ENCODE measurements around the gene APBA1. TPM values are rescaled to one million over a fixed set of nuclear protein-coding genes. Genes with fewer than 3 reads are reported as not detected.

Gene APBA1
- total RNA-seq, 1 experiment from 2014 or later: 1.8 TPM

DNA sequence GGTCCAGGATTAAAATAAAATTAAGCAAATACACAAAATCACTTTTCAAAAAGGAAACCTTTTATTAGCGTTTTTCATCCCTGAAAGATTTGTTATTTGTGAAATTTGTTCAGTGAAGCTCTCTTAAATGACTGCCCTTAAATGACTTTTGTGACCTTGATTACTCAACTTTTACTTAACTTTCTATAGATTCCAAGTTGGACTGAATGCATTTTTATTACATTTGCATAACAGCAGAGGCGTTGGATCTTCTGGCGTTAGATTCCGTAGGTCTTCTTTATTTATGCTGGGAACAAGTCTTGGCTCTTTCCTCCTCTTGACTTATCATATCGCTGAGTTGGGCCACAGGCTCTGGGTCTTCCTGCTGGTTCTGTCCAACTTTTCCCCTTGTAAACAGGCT lies 78.4 kb downstream of the APBA1 start:
- Histone ChIP-seq H2AFZ (ENCODE audit: low read length) (no peak overlapping the region), H3K4me2 (ENCODE audit: insufficient read depth, insufficient read length, low read length) (no peak overlapping the region), H3K4ac (ENCODE audit: low read depth, low read length) (no peak overlapping the region), H3K9me3 (ENCODE audit: control insufficient read depth, low read depth, low read length) (no peaks in the 10 kb centered on the region), H3K9ac (ENCODE audit: extremely low read depth, insufficient read length, low read length) (no peak overlapping the region), H3K23me2 (ENCODE audit: insufficient read length, low read depth, low read length, poor library complexity, severe bottlenecking) (no peaks in the 10 kb centered on the region), H2BK12ac (ENCODE audit: insufficient read length, low read depth, low read length) (no peak overlapping the region), H2BK15ac (ENCODE audit: low read depth, low read length) (no peak overlapping the region), H2BK5ac (ENCODE audit: insufficient read length, low read length) (no peak overlapping the region), H4K5ac (ENCODE audit: insufficient read length, low read depth, low read length) (no peak overlapping the region), H3K23ac (ENCODE audit: insufficient read length, low read depth, low read length) (no peak overlapping the region), H3K56ac (ENCODE audit: insufficient read length, low read depth, low read length) (no peak overlapping the region), H2BK120ac (ENCODE audit: low read depth, low read length, poor library complexity, severe bottlenecking) (no peak overlapping the region), H3K27me3 (ENCODE audit: insufficient read depth, low read length) (no peaks in the 10 kb centered on the region), H2BK20ac (ENCODE audit: low read depth, low read length, poor library complexity, severe bottlenecking) (no peak overlapping the region), H3K4me1 (ENCODE audit: insufficient read depth, low read length) (no peaks in the 10 kb centered on the region), H4K91ac (ENCODE audit: insufficient read length, low read depth, low read length) (no peak overlapping the region), H3K79me2 (ENCODE audit: insufficient read depth, low read length) (no peaks in the 10 kb centered on the region), H3K27ac (ENCODE audit: insufficient read length, low read depth, low read length) (no peak overlapping the region), H3T11ph (ENCODE audit: low read length) (no peak overlapping the region), H3K14ac (ENCODE audit: insufficient read depth, low read length) (no peak overlapping the region), H3K18ac (ENCODE audit: insufficient read length, low read depth, low read length) (no peak overlapping the region), H2AK5ac (ENCODE audit: insufficient read length, low read length) (no peak overlapping the region), H3K79me1 (ENCODE audit: insufficient read depth, low read depth, low read length, poor library complexity, severe bottlenecking) (no peaks in the 10 kb centered on the region), H4K20me1 (ENCODE audit: control insufficient read depth, insufficient read depth, insufficient read length) (no peaks in the 10 kb centered on the region), H4K8ac (replicated peaks; ENCODE audit: insufficient read length, low read depth, low read length) (no peak overlapping the region)
- Mint-ChIP-seq H3K27ac (no peak overlapping the region), H3K9me3 (no peaks in the 10 kb centered on the region), H3K4me3 (no peak overlapping the region), H3K36me3 (ENCODE audit: insufficient read depth in 1 of 3, low read depth in 3 of 3) (no peaks in the 10 kb centered on the region), H3K27me3 (ENCODE audit: low read depth) (peaks cover 12% of the 10 kb centered on the region), H3K4me1 (peaks cover 6 to 11% of the 10 kb centered on the region in 2 experiments)
- DNase-seq: no peak
- TF ChIP-seq, protein P1, sequence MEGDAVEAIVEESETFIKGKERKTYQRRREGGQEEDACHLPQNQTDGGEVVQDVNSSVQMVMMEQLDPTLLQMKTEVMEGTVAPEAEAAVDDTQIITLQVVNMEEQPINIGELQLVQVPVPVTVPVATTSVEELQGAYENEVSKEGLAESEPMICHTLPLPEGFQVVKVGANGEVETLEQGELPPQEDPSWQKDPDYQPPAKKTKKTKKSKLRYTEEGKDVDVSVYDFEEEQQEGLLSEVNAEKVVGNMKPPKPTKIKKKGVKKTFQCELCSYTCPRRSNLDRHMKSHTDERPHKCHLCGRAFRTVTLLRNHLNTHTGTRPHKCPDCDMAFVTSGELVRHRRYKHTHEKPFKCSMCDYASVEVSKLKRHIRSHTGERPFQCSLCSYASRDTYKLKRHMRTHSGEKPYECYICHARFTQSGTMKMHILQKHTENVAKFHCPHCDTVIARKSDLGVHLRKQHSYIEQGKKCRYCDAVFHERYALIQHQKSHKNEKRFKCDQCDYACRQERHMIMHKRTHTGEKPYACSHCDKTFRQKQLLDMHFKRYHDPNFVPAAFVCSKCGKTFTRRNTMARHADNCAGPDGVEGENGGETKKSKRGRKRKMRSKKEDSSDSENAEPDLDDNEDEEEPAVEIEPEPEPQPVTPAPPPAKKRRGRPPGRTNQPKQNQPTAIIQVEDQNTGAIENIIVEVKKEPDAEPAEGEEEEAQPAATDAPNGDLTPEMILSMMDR (conservative IDR thresholded peaks at IDR 0.05): no peak
- no CpG with 5 or more reads among the region's 5 CpGs for WGBS (ENCODE audit: extremely low coverage, insufficient read length, low lambda C conversion rate)

Measured in H9 (cell line).